HepG2 (cell line): ENCODE data around the gene TGM4. TPM values are rescaled to one million over a fixed set of nuclear protein-coding genes. Genes with fewer than 3 reads are reported as not detected.

Experiments
- ATAC-seq: fragments of 200-7000 bp; cut with Tn5 transposase; 3 replicates; pipeline ENCODE4 v1.9.1; 2020; ENCODE audit warnings: mild to moderate bottlenecking, moderate library complexity
- BruUV-seq: library from RNA; stranded (reverse); fragments of 400-500 nt; replicated peaks from 2 replicates; lab custom pipeline; 2021; lab: Mats Ljungman, UMichigan
- CTCF ChIA-PET: fragments of 300-600 bp; formaldehyde crosslinking; extraction: SDS; loops from one replicate; lab custom pipeline; 2021; ENCODE audit warnings: low total read pairs, inconsistent platforms, low intra/inter-chr PET ratio; lab: Yijun Ruan, JAX
- POLR2A ChIA-PET: fragments of 350-600 bp; sonication (Branson Sonifier 250); formaldehyde crosslinking; loops from one replicate; lab custom pipeline; 2020; ENCODE audit warnings: antibody characterized with exemption, inconsistent platforms; lab: Yijun Ruan, JAX
- DNase-seq: peaks from one replicate; pipeline ENCODE4 v3.0.0-alpha.2; 2015; ENCODE audit warnings: low spot score
- FAIRE-seq: peaks from 3 replicates; lab custom pipeline; 2011; peaks lifted over from hg19 to GRCh38; lab: Jason Lieb, UNC
- H2AFZ ChIP-seq: one replicate; pipeline ENCODE4 v1.6.1; 2011; ENCODE audit warnings: low read length, inconsistent platforms
- H3K27ac ChIP-seq: fragments of 300-600 bp; 3 replicates; pipeline ENCODE4 v1.8.0; 2011; ENCODE audit warnings: mixed run types, mild to moderate bottlenecking, mixed read lengths, low read length, inconsistent platforms; ENCODE audit not compliant: insufficient read depth; ENCODE audit errors: extremely low read length
- H3K27me3 ChIP-seq, 2 experiments: fragments of 200-600 bp in 1 of 2; 2 replicates in 1 of 2; 3 replicates in 1 of 2; pipeline versions ENCODE4 v1.6.0 to v1.8.0; 2011; ENCODE audit warnings: low read length in 2 of 2, mild to moderate bottlenecking in 2 of 2, moderate library complexity in 2 of 2, inconsistent platforms in 1 of 2; ENCODE audit not compliant: insufficient read depth in 2 of 2, control insufficient read depth in 1 of 2
- H3K36me3 ChIP-seq, 2 experiments: fragments of 200-600 bp in 1 of 2; replicated peaks in 1 of 2; 2 replicates in 1 of 2; 3 replicates in 1 of 2; pipeline versions ENCODE4 v1.5.1 to v1.8.0; 2011; ENCODE audit warnings: low read length in 2 of 2, inconsistent platforms in 1 of 2; ENCODE audit not compliant: insufficient read depth in 2 of 2, control insufficient read depth in 1 of 2
- H3K4me1 ChIP-seq: 2 replicates; pipeline ENCODE4 v1.5.1; 2012; ENCODE audit warnings: low read length, inconsistent platforms; ENCODE audit not compliant: insufficient read depth
- H3K4me2 ChIP-seq: 2 replicates; pipeline ENCODE4 v1.6.0; 2011; ENCODE audit warnings: low read depth, low read length, inconsistent platforms
- H3K4me3 ChIP-seq, 3 experiments: fragments of 200-600 bp in 1 of 3; sonication (generic), shearing (Covaris generic) in 1 of 3; replicated peaks in 1 of 3; 2 replicates each; pipeline ENCODE4 v1.5.1; 2011 to 2016; ENCODE audit warnings: low read length in 3 of 3, inconsistent platforms in 2 of 3, low read depth in 2 of 3, mild to moderate bottlenecking in 2 of 3, control low read depth in 1 of 3, mixed read lengths in 1 of 3; ENCODE audit not compliant: insufficient read depth in 1 of 3
- H3K79me2 ChIP-seq: one replicate; pipeline ENCODE4 v1.6.1; 2011; ENCODE audit warnings: low read length, inconsistent platforms; ENCODE audit not compliant: insufficient read depth
- H3K9ac ChIP-seq: 2 replicates; pipeline ENCODE4 v1.6.0; 2011; ENCODE audit warnings: mild to moderate bottlenecking, low read depth, low read length, inconsistent platforms; ENCODE audit not compliant: insufficient read depth
- H3K9me3 ChIP-seq: 2 replicates; pipeline ENCODE4 v1.5.1; 2012; ENCODE audit warnings: mild to moderate bottlenecking, low read length
- H4K20me1 ChIP-seq: 2 replicates; pipeline ENCODE4 v1.6.0; 2011; ENCODE audit warnings: inconsistent platforms, mild to moderate bottlenecking, low read length, moderate library complexity; ENCODE audit not compliant: insufficient read depth
- CAMTA2 ChIP-seq: sonication (generic); formaldehyde crosslinking; IDR thresholded peaks from 2 replicates; pipeline ENCODE4 v1.4.0; 2020; ENCODE audit warnings: mild to moderate bottlenecking, missing genetic modification reagents, borderline replicate concordance
- CTCF ChIP-seq: sonication (generic); formaldehyde crosslinking; IDR thresholded peaks from 2 replicates; pipeline ENCODE4 v1.5.0; 2020; ENCODE audit warnings: mild to moderate bottlenecking, missing genetic modification reagents, moderate library complexity
- HNRNPUL1 ChIP-seq: fragments of 200-400 bp; formaldehyde crosslinking; IDR thresholded peaks from 2 replicates; pipeline ENCODE4 v1.6.1; 2017; ENCODE audit warnings: low read depth, mild to moderate bottlenecking, low read length, moderate library complexity
- JUND ChIP-seq: sonication (generic); formaldehyde crosslinking; IDR thresholded peaks from 2 replicates; pipeline ENCODE4 v1.8.0; 2022; ENCODE audit warnings: mild to moderate bottlenecking, missing genetic modification reagents
- PAXIP1 ChIP-seq: sonication (generic); formaldehyde crosslinking; conservative IDR thresholded peaks from 2 replicates; pipeline ENCODE4 v1.4.0; 2020; ENCODE audit warnings: mild to moderate bottlenecking, missing genetic modification reagents, moderate library complexity
- STAG1 ChIP-seq: sonication (generic); formaldehyde crosslinking; IDR thresholded peaks from 2 replicates; pipeline ENCODE4 v1.4.0; 2020; ENCODE audit warnings: missing genetic modification reagents
- ZNF343 ChIP-seq: sonication (generic); formaldehyde crosslinking; IDR thresholded peaks from 2 replicates; pipeline ENCODE4 v1.4.0; 2020; ENCODE audit warnings: mild to moderate bottlenecking, missing genetic modification reagents
- ZNF740 ChIP-seq: sonication (generic); formaldehyde crosslinking; IDR thresholded peaks from 2 replicates; pipeline ENCODE4 v1.4.0; 2020; ENCODE audit warnings: missing genetic modification reagents
- WGBS: methylation state at CpG from one replicate; pipeline ENCODE4 v1.1.6; 2017; ENCODE audit warnings: low lambda C conversion rate; 5-methylcytosine and 5-hydroxymethylcytosine counted together
- in situ Hi-C: cut with HindIII; loops from 2 replicates; pipeline ENCODE4 v1.10.0; 2017; ENCODE audit warnings: low pct_unique_long_range_greater_than_20kb; ENCODE audit not compliant: extremely low pct_ligation_motif_present
- intact Hi-C: fragments of 100-400 bp; cut with micrococcal nuclease; formaldehyde crosslinking; loops from one replicate; pipeline ENCODE4 v1.10.0; 2022; ENCODE audit not compliant: unreplicated experiment
- polyA plus RNA-seq, 8 experiments: library from polyadenylated mRNA; depleted of rRNA in 3 of 8; stranded (reverse) in 7 of 8; unstranded in 1 of 8; fragments of >200 nt; fragmentation: Illumina TruSeq in 4 of 8; extraction: Trizol in 4 of 8; gene quantifications; 2 replicates each; pipeline versions ENCODE4 v1.2.1 to v1.2.3, GENCODE V29; 2011 to 2016; ENCODE audit warnings: low read depth in 4 of 8, missing spikeins in 1 of 8, mixed read lengths in 1 of 8; ENCODE audit not compliant: insufficient read depth in 1 of 8
- total RNA-seq, 5 experiments: library from RNA; depleted of rRNA; stranded (reverse); fragments of >200 nt; fragmentation: Illumina TruSeq; extraction: Trizol; gene quantifications; 2 replicates each; pipeline ENCODE4 v1.2.3, GENCODE V29; 2016; ENCODE audit warnings: low read depth in 1 of 5

TGM4 gene
- total and polyA plus RNA-seq, 2 of the 13 experiments (the other 11 are each of a cell fraction or from before 2014, with no cell fraction given) = 0.07 to 0.15 TPM

- FAIRE-seq (peak; percentile 71), DNase-seq (no peak), ATAC-seq (peak; percentile 86)
- ChIA-PET POLR2A (no interaction called here), CTCF (no interaction called here)
- Histone ChIP-seq H3K4me3 (no peak overlapping the region), H3K27ac (no peak overlapping the region), H2AFZ (no peak overlapping the region), H4K20me1 (no peaks in the 10 kb centered on the region), H3K27me3 (no peaks in the 10 kb centered on the region), H3K9ac (no peak overlapping the region), H3K4me2 (no peak overlapping the region), H3K36me3 (0 out of 5 replicates have a peak, but pooled peaks cover 0 to under 1% of the 10 kb centered on the region in 2 experiments), H3K4me1 (no peaks in the 10 kb centered on the region), H3K9me3 (no peaks in the 10 kb centered on the region), H3K79me2 (no peaks in the 10 kb centered on the region)
- TF ChIP-seq CAMTA2 (CRISPR knock-in tag) (no peak), STAG1 (CRISPR knock-in tag) (peak; percentile 42; the same call in 1 of the 2 replicates), CTCF (CRISPR knock-in tag) (peak; percentile 55)
- WGBS = 43% methylated on average over 4 of the region's 4 CpGs
- BruUV-seq = no TSS peak
- in situ Hi-C loops (loop anchor here (5.0 kb wide), 1 partner anchor 378 kb away; no protein-coding TSS in a partner anchor), intact Hi-C loops (loop anchor here (1.0 kb wide), 1 partner anchor 383 kb away; no protein-coding TSS in a partner anchor)
Observed at GRCh38 chr3:44914936-44915335, 40.5 kb downstream of the TGM4 start.

GRCh38 chr3:44915702-44916438 is 41.5 kb downstream of the TGM4 start:
- POLR2A ChIA-PET = no interaction called here
- BruUV-seq = no TSS peak
- no peaks in the 10 kb centered on the region for H4K20me1 ChIP-seq
- ATAC-seq (peak; percentile 39), DNase-seq (peak; percentile 20), FAIRE-seq (no peak)
- no peaks in the 10 kb centered on the region for H3K4me1 ChIP-seq
- 87% methylated on average over 6 of the region's 8 CpGs for WGBS
- H2AFZ ChIP-seq = no peak overlapping the region
- no peak overlapping the region for H3K4me3 ChIP-seq
- no peak overlapping the region for H3K4me2 ChIP-seq
- H3K36me3 ChIP-seq = 0 out of 5 replicates have a peak, but pooled peaks cover 0 to 3% of the 10 kb centered on the region in 2 experiments
- no peak overlapping the region for H3K9ac ChIP-seq
- H3K27me3 ChIP-seq = no peaks in the 10 kb centered on the region
- intact Hi-C loops = no loop called here
- no peak overlapping the region for H3K27ac ChIP-seq
- in situ Hi-C loops = loop anchor here (5.0 kb wide), 1 partner anchor 379 kb away; no protein-coding TSS in a partner anchor
- H3K79me2 ChIP-seq = no peaks in the 10 kb centered on the region
- no peaks in the 10 kb centered on the region for H3K9me3 ChIP-seq
- CTCF ChIA-PET = no interaction called here
- TF ChIP-seq PAXIP1 (CRISPR knock-in tag) = no peak
- no peak for TF ChIP-seq ZNF343 (CRISPR knock-in tag)
- no peak for TF ChIP-seq ZNF740 (CRISPR knock-in tag)
- TF ChIP-seq JUND = no peak
- no peak for TF ChIP-seq HNRNPUL1
